Mammary epithelial cell (primary cell): Measurements from ENCODE around the gene ACSF3.

Experiments used
- EZH2 ChIP-seq: IDR thresholded peaks from 2 replicates; pipeline ENCODE4 v1.6.1; 2012; ENCODE audit warnings: low read length, inconsistent platforms, borderline replicate concordance
- TF ChIP-seq, protein P1 (sequence below), 2 donors: IDR thresholded peaks in 1 of 2; conservative IDR thresholded peaks in 1 of 2; 2 replicates each; pipeline ENCODE4 v1.5.1; 2011 to 2012; ENCODE audit warnings: inconsistent platforms in 2 of 2, low read length in 2 of 2, mild to moderate bottlenecking in 2 of 2, control low read depth in 1 of 2, low read depth in 1 of 2; ENCODE audit not compliant: insufficient read depth in 1 of 2; ENCODE audit errors: extremely low read depth in 1 of 2

DNA sequence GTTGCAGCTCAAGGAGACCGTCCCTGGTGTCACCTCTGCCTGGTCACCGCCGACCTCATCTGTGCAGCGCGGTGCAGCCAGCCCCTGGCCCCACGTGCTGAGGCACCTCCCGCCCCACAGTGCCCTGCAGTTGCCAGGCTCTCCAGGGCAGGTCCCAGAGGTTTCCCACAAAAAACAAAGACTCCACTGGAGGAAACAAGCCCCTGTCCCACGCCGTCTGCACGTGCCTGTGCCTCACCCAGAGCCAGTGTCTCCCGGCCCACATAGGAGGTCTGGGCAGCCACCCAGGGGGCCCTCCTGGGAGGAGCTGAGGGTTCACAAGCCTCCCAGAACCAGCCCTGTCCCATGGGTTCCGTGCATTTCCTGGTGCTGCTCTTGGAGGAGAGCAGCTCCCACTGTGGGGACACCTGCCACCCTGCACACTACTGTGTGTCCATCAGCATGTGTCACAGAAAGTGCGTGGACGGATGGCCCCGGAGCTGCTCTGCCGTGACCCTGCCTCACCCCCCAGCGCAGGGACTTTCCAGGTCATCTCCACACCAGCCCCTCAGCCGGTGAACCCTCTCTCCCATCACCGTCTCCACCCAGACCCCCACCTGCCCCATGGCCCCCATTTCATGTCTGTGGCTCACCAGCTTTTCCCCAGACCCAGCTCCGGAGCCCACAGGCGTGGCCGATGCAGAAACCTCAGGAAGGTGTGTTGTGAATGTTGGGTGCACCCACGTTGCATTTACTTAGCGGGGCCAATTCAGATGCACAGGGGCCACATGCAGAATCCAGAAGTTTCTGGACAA is 60.9 kb downstream of the ACSF3 start:
- TF ChIP-seq, protein P1, sequence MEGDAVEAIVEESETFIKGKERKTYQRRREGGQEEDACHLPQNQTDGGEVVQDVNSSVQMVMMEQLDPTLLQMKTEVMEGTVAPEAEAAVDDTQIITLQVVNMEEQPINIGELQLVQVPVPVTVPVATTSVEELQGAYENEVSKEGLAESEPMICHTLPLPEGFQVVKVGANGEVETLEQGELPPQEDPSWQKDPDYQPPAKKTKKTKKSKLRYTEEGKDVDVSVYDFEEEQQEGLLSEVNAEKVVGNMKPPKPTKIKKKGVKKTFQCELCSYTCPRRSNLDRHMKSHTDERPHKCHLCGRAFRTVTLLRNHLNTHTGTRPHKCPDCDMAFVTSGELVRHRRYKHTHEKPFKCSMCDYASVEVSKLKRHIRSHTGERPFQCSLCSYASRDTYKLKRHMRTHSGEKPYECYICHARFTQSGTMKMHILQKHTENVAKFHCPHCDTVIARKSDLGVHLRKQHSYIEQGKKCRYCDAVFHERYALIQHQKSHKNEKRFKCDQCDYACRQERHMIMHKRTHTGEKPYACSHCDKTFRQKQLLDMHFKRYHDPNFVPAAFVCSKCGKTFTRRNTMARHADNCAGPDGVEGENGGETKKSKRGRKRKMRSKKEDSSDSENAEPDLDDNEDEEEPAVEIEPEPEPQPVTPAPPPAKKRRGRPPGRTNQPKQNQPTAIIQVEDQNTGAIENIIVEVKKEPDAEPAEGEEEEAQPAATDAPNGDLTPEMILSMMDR (conservative IDR thresholded peaks at IDR 0.05 in 1 of 2, IDR thresholded peaks at IDR 0.05 in 1 of 2; ENCODE audit: extremely low read depth in 1 of 2, insufficient read depth in 1 of 2, low read depth in 1 of 2, low read length in 2 of 2) = no peak
- no peak for TF ChIP-seq EZH2
